Activated effector memory CD4-positive, alpha-beta T cell treated with Interleukin-2 at 50 U/mL for 16 hours (primary cell): ENCODE data around the gene URB1.

ENCODE experiments used
- DNase-seq: peaks from one replicate; pipeline ENCODE4 v3.0.0-alpha.2; 2020

URB1 gene

GRCh38 chr21:32340863-32341848 lies 51.7 kb downstream of the URB1 start:
- no peak for DNase-seq

- DNase-seq, result no peak
Measured at GRCh38 chr21:32338209-32338921, 54.4 kb downstream of the URB1 start.

DNA sequence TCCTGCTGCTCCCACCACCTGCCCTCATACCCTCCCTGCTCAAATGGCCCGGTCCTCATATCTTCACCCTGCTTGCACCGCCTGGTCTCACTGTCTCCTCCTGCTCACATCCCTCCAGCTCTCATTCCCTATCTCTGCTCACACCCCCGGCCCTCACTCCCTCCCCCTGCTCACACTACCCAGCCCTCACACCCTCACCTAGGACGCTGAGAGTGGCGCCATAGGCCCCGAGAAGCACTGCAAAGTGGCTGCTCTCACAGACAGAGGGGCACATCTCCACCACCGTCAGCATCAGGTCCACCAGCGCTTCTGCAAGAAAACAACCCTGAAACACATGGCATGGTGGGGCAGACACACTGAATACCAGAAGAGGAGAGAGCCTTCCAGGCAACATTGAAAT lies 55.6 kb downstream of the URB1 start:
- DNase-seq, result no peak

DNA sequence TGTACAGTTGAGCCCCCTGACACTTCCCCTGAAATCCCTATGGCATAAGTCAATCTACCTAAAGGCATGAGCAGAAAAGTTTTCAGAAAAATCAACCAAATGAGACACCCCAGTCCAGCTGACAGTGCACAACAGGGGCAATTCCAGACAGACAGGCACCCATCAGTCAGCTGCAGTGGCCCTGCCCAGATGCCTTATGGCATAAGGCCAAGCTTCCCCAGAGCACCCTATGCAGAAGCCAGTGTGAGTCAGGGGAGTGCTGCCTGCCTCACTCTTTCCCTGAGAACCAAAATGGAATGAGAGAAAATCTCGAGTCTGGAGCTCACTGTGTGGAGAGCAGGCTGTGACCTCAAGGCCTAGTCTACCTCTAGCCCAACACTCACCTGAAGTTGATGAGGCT lies 56.1 kb downstream of the URB1 start:
- DNase-seq, result no peak

DNA sequence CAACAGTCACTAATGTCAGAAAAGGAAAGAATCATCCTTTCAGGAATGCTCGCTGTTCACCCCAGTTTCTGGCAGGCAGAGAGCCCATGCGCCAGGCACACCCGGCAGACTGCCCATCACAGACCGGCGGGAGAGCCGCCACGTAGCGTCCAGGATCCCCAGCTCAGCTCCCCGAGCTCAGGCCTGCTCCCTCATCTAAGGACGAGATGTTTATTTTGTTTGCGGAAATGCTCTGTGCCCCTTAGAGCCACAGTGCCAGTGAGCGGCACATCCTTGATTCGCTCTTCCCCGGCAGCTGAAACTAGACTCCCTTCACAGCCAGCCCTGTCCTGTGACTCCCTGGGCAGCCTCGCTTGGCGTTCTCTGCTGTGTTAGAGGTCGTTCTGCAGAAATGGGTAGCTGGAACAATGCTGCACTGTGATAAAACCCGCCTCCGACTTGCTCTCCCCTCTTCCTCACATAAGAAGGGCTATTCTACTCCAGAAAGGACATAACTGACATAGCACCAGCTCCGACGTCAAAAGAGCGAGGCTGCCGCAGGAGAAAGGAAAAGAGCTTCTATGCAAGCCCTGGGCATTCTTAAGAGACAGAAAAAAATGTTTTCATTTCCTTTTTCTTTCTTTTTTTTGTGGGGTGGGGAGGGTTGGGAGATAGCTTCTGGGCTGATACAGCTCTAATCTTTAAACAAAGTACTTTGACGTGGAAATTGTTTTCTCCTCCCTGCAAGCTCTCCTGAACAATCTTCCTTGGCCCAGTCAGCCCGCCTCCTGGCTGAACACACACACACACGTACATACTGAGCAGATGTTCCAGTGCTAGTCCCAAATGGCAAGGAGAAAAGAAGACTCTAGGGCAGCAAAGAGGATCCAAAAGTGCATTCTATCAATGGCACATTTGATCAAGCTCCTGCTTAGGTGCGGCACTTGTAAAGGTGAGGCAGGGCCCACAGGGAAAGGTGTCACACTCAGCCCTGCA lies 56.9 kb downstream of the URB1 start:
- no peak for DNase-seq

GRCh38 chr21:32334980-32335531 lies 57.8 kb downstream of the URB1 start:
- no peak for DNase-seq

DNA sequence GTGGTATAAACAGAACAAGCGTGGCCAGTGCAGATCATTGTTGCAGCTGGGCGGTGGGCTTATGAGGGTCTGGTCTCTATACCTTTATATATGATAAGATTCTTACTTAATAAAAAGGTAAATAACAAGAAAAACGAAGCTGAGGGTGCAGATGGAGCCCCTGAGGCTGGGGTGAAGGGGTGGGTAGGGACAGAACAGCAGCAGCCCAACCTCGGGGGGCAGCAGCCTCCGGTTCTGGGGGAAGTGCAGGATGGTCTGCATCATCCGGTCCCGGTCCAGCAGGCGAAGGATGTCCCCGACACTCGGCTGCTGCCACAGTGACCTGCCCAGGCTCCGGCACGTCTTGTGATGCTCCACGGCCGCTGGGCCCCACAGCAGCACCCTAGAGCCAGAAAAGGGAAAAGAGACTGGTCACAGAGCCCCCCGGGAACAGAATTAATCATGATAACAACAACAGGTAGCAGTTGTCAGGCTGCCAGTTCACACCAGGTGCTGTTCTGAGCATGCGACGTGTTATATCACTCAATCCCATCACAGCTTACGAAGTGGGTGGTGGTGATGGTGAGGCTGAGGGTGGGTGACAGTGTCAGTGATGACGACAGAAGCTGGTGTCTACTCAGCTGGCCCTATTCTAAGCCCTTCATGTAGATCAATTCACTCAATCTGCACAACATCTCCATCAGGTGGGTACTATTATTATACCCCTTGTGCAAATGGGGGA lies 58.7 kb downstream of the URB1 start:
- DNase-seq, result no peak

GRCh38 chr21:32332463-32332951 lies 60.3 kb downstream of the URB1 start:
- DNase-seq, result no peak

DNA sequence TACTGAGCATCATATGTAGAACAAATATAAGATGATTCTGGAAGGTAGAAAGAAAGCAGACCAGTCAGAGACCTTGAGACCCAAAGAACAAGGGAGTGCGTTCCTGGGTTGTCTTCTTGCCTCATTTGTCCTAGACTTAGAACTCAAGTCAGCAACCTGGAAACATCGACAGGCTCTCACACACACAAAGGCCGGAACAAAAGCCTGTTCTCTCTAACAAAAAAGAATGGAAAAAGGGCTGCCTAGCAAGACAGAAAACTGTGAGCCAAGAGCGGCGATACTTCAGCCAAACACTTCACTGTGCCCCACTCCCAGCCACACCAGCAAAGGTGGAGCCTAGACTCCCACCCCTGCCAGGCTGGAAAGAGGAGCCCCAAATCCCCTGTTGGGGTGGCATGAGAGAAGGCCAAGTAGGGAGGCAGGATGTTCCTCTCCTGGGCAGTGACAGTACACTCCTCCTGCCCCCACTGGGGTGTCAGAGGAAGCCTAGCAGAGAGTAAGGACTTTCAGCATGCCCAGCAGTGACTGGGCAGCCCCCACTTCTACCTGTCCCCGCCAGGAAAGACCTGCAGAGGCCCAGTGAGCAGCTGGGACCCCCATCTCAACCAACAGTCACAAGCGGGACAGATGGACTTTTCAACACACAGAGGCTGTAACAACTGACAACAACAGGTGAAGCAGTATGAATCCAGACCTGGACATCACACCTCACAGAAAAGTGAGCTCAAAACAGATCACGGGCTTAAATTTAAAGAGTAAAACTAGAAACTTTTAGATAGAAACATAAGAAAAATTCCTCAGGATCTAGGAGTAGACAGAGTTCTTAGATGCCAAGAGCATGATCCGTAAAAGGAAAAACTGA lies 61.1 kb downstream of the URB1 start:
- no peak for DNase-seq

DNA sequence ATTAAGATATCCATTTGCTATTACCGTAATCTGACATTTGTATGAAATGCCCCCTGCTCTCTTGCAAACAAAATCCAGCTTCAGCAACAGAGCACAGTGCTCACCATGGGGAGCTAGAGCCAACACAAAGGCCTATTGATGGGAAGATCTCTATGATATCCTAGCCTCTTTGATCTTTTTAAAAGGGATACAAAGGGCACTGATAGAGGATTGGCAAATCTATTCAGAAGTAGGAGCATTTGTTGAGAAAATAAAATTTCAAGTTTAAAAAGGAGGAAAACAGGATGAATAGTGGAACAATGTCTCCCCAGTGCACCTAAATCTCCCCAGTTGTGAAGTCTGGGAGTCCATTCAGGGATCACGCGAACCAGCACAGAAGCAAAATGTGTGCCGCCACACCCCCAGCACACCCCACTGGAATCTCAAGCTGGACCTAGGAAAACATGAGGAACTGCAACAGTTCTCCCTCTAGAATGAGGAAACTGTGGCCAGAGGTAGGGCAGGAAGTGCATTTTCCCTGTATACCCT lies 62.0 kb downstream of the URB1 start:
- no peak for DNase-seq

DNA sequence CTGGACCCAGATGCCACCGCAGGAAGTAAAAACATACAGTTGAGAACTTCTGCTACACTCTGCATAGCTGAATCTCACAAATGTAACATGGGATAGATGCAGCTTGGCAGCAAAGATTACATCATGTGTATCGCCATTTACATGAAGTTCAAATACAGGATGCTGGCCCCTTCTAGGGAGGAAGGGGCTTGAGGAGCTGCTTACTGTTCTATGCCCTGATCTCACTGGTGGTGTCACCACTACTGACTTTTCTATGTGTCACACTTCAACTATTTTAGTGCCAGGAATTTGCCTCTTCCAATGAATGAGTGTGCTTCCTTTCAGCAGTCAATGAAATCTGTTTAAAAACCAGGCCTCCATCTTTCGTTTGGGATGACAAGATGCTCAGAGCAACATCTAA lies 63.0 kb downstream of the URB1 start:
- no peak for DNase-seq

DNA sequence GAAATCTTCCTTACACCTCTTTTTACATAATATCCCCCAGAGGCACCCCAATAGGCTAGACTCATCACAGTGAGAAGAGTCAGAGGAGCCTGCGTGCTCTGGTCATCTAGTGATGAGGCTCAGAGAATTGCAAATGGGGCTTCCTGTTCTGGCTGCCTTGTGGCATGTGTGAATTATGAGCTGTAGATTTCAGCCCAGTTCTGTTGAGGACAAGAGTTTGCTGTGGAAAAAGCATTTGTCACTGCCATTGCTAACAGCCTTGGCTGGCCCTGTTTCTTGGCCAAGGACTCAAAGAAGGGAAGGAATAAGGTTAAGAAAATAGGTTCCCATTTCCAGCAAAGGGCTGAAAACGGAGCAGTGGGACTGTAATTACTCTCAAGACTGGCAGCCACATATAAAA lies 63.5 kb downstream of the URB1 start:
- DNase-seq, result no peak

GRCh38 chr21:32328595-32328994 lies 64.2 kb downstream of the URB1 start:
- DNase-seq, result no peak

- no peak for DNase-seq
Measured at GRCh38 chr21:32325706-32326105, 67.1 kb downstream of the URB1 start.

DNA sequence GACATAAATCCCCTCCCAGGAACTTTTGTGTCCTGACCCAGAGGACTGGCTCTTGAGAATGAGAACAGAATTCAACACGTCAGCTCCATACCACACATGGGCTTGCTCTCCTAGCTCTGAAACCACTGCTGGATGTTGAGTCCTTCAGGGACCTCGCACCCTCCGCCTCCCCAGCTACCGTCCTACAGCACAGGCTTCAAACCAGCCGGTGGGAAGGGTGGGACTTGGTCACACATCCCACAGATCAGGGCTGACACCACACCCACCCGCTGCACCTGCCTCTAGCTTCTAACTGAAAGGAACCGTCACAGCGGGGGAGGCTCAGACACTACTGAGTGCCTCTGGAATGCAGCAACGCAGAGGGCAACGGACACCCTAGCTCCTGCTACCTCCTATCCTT lies 70.1 kb downstream of the URB1 start:
- DNase-seq, result no peak

DNA sequence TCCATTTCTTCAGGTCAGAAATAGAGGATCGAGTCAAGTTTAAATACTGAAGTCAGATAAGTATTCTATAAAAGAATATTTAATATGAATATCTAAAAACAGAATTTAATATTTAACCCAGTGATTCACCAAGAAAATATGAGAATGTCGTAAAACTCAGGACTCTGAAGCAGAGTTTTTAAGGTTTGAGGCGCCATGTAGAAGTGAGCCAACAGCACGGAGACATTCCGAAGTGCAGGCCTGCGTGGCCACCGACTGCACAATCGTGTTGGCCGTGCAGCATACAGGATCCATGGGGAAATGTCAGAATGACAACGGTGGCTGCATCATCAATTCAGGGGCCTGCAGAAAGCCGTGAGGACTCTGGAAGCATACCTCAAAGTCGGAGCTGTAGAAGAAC lies 70.7 kb downstream of the URB1 start:
- DNase-seq, result no peak

DNA sequence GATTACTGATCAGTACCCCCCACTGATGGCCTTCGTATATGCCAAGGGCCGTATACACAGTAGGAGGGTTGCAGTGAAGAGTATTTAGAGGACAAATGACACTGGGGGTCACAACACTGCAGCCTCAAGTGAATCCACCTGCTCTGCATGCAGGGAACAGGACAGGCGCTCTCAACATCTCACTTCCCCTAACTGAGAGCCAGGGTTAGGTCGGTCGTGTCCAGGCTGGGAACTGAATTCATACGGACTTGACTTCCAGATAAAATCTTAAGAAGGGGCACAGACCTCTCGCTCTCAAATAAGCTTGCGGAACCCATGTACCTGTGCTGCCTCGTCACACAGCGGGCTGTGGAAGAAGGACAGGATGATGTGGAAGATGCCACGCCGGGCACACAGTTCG lies 71.3 kb downstream of the URB1 start:
- no peak for DNase-seq

GRCh38 chr21:32320726-32321125 lies 72.1 kb downstream of the URB1 start:
- DNase-seq, result no peak

DNA sequence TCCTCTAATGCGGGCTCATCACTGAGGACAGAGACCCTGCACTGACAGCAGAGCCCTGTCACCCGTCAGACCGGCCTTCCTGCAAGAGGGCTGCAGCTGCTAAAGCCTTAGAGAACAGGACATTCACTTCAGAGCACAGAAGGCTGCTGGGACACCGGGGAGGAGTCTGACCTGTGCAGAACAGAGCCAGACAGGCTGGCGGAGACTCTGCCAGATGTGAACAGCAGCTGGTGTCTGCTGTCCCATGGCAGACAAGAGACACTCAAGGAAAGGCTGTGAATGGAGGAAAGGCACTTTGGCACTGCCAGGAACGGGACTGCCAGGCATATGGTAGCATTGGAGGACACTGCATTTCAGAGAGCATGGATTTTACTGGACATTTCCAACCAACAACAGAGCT lies 72.8 kb downstream of the URB1 start:
- no peak for DNase-seq

GRCh38 chr21:32319012-32319411 lies 73.8 kb downstream of the URB1 start:
- no peak for DNase-seq

GRCh38 chr21:32317726-32318125 lies 75.1 kb downstream of the URB1 start:
- no peak for DNase-seq
